A549 treated with Hydrocortisone at 1 μM for 4 hours (cell line): ENCODE data around the gene DND1. TPM values are rescaled to one million over a fixed set of nuclear protein-coding genes. Genes with fewer than 3 reads are reported as not detected.

Experiments used
- total RNA-seq: library from RNA; stranded (reverse); fragments of 200-300 nt; extraction: Qiagen RNA extraction; gene quantifications from 5 replicates; pipeline ENCODE4 v1.2.3, GENCODE V29; 2022

DND1 gene
- 0.47 to 0.94 TPM (median 0.70 TPM) in 5 replicates for total RNA-seq

GRCh38 chr5:140673187-140673976, at the start of gene DND1:
DND1 (minus strand) TSS chr5:140673576; CDS start chr5:140673542, 34 bp downstream.

GRCh38 chr5:140700177-140701144, 27.1 kb upstream of the DND1 start, which contains the start of gene ZMAT2:
ZMAT2 (plus strand) TSS chr5:140700447; CDS start chr5:140700461, 14 bp downstream.

GRCh38 chr5:140690941-140691924, 17.9 kb upstream of the DND1 start, which contains the start of the genes HARS1 and HARS2:
HARS1 (minus strand) TSS chr5:140691370; CDS start chr5:140691304, 66 bp downstream.
HARS2 (plus strand) TSS chr5:140691455; CDS start chr5:140691649, 194 bp downstream.

GRCh38 chr5:140664359-140665119, 8.8 kb downstream of the DND1 start, which contains the start of gene WDR55:
WDR55 (plus strand) TSS chr5:140664904; CDS start chr5:140664913, 9 bp downstream.

GRCh38 chr5:140639148-140639981, 34.0 kb downstream of the DND1 start, which contains the start of gene TMCO6:
TMCO6 (plus strand) TSS chr5:140639451; CDS start chr5:140639528, 77 bp downstream.

GRCh38 chr5:140633021-140633471, 40.3 kb downstream of the DND1 start, which contains the start of gene CD14:
CD14 (minus strand) TSS chr5:140633175; CDS start chr5:140633071, 104 bp downstream.

Other genes starting within 250 kb of the DND1 start
- gene EIF4EBP3, start 125.9 kb downstream of the DND1 start, total RNA-seq = 0.39 to 3.0 TPM (median 1.8 TPM) in 5 replicates
- gene SRA1, start 116.1 kb downstream of the DND1 start, total RNA-seq = 32.5 to 53.2 TPM (median 46.8 TPM) in 5 replicates
- gene APBB3, start 109.0 kb downstream of the DND1 start, total RNA-seq = 5.3 to 7.1 TPM (median 6.4 TPM) in 5 replicates
- gene SLC35A4, start 108.7 kb downstream of the DND1 start, total RNA-seq = 73.1 to 91.2 TPM (median 80.5 TPM) in 5 replicates
- gene CD14, start 40.4 kb downstream of the DND1 start, total RNA-seq = 3.3 to 4.5 TPM (median 4.1 TPM) in 5 replicates
- gene TMCO6, start 34.1 kb downstream of the DND1 start, total RNA-seq = 9.2 to 12.7 TPM (median 12.2 TPM) in 5 replicates
- 84.6 to 130 TPM (median 123 TPM) in 5 replicates for gene NDUFA2, start 25.9 kb downstream of the DND1 start, total RNA-seq
- gene IK, start 25.7 kb downstream of the DND1 start, total RNA-seq = 84.3 to 119 TPM (median 87.4 TPM) in 5 replicates
- gene WDR55, start 8.7 kb downstream of the DND1 start, total RNA-seq = 27.2 to 34.7 TPM (median 29.0 TPM) in 5 replicates
- 73.7 to 90.7 TPM (median 77.1 TPM) in 5 replicates for gene HARS1, start 17.8 kb upstream of the DND1 start, total RNA-seq
- 34.4 to 44.5 TPM (median 36.9 TPM) in 5 replicates for gene HARS2, start 17.9 kb upstream of the DND1 start, total RNA-seq
- 79.9 to 111 TPM (median 84.2 TPM) in 5 replicates for gene ZMAT2, start 26.9 kb upstream of the DND1 start, total RNA-seq
- 0.14 to 0.29 TPM (median 0.23 TPM) in 5 replicates for gene PCDHA1, start 112.6 kb upstream of the DND1 start, total RNA-seq
- 0.06 to 0.08 TPM (median 0.06 TPM) in 3 of 5 replicates, not detected in the others for gene PCDHA2, start 121.3 kb upstream of the DND1 start, total RNA-seq
- gene PCDHA3, start 127.5 kb upstream of the DND1 start, total RNA-seq = 0.66 to 1.0 TPM (median 0.82 TPM) in 5 replicates
- gene PCDHA4, start 133.5 kb upstream of the DND1 start, total RNA-seq = 1.1 to 1.9 TPM (median 1.9 TPM) in 5 replicates
- gene PCDHA5, start 148.0 kb upstream of the DND1 start, total RNA-seq = 0.70 to 1.1 TPM (median 0.76 TPM) in 5 replicates
- gene PCDHA6, start 154.4 kb upstream of the DND1 start, total RNA-seq = 0.05 to 0.08 TPM (median 0.08 TPM) in 3 of 5 replicates, not detected in the others
- gene PCDHA7, start 160.7 kb upstream of the DND1 start, total RNA-seq = 0.05 to 0.16 TPM (median 0.09 TPM) in 5 replicates
- gene PCDHA8, start 167.6 kb upstream of the DND1 start, total RNA-seq = 0.05 to 0.09 TPM (median 0.06 TPM) in 4 of 5 replicates, not detected in the other
- gene PCDHA9, start 174.8 kb upstream of the DND1 start, total RNA-seq = not detected in 5 replicates
- 0.01 to 0.03 TPM (median 0.02 TPM) in 3 of 5 replicates, not detected in the others for gene PCDHA10, start 182.3 kb upstream of the DND1 start, total RNA-seq
- gene PCDHA11, start 195.4 kb upstream of the DND1 start, total RNA-seq = 0.07 to 0.30 TPM (median 0.17 TPM) in 5 replicates
- 2.7 to 3.6 TPM (median 2.8 TPM) in 5 replicates for gene PCDHA12, start 201.7 kb upstream of the DND1 start, total RNA-seq
- 0.06 to 0.10 TPM (median 0.08 TPM) in 3 of 5 replicates, not detected in the others for gene PCDHA13, start 208.5 kb upstream of the DND1 start, total RNA-seq